Fibroblast of mammary gland (primary cell): Measurements from ENCODE around the gene ABCC5.

Experiments used
- DNase-seq: peaks from one replicate; pipeline ENCODE4 v3.0.0-alpha.2; 2010; ENCODE audit warnings: low read depth
- H3K4me3 ChIP-seq: 2 replicates; pipeline ENCODE4 v1.5.1; 2011; ENCODE audit warnings: low read depth, mild to moderate bottlenecking, low read length, moderate library complexity; ENCODE audit not compliant: control insufficient read depth
- TF ChIP-seq, protein P1 (sequence below): conservative IDR thresholded peaks from 2 replicates; pipeline ENCODE4 v1.5.1; 2011; ENCODE audit warnings: low read depth, low read length, inconsistent platforms; ENCODE audit not compliant: control insufficient read depth, insufficient read depth

Gene ABCC5

DNA sequence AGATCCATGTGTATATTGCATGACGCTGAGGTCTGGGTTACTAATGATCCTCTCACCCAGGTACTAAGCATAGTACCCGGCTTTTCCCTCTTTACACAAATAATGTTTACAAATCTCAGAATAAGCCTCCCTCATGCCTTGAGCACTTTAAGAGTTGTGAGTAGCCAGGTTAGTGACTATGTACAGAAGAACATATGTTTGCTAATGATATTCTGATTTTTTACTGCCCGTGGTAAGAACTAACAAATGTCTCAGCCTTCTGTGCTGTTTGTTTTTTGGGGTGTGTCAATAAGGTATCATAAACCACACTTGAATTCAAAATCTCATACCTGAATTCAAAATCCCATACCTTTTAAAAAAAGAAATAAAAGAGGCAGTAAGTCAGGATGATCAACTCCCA lies 59.5 kb downstream of the ABCC5 start:
- H3K4me3 ChIP-seq, result no peak overlapping the region
- DNase-seq, result no peak
- TF ChIP-seq, protein P1, sequence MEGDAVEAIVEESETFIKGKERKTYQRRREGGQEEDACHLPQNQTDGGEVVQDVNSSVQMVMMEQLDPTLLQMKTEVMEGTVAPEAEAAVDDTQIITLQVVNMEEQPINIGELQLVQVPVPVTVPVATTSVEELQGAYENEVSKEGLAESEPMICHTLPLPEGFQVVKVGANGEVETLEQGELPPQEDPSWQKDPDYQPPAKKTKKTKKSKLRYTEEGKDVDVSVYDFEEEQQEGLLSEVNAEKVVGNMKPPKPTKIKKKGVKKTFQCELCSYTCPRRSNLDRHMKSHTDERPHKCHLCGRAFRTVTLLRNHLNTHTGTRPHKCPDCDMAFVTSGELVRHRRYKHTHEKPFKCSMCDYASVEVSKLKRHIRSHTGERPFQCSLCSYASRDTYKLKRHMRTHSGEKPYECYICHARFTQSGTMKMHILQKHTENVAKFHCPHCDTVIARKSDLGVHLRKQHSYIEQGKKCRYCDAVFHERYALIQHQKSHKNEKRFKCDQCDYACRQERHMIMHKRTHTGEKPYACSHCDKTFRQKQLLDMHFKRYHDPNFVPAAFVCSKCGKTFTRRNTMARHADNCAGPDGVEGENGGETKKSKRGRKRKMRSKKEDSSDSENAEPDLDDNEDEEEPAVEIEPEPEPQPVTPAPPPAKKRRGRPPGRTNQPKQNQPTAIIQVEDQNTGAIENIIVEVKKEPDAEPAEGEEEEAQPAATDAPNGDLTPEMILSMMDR, result no peak

DNA sequence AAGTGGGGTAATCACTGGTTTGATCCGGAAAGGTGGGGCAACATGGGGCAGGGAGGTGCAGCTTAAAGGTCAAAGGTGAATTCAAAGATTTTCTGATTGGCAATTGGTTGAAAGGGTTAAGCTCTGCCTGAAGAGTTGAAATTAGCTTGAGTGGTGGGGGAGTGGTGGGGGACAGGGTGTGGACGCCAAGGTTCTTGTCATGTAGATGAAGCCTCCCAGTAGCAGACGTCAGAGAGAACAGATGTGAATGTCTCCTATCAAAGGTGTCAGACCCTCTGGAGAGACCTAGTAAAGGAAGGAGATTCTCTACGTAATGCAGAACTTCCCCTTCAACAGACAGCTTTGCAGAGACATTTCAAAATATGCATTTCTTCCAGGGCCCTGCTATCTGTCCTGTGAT lies 62.8 kb downstream of the ABCC5 start:
- TF ChIP-seq, protein P1, result no peak
- no peak for DNase-seq
- H3K4me3 ChIP-seq, result no peak overlapping the region

DNA sequence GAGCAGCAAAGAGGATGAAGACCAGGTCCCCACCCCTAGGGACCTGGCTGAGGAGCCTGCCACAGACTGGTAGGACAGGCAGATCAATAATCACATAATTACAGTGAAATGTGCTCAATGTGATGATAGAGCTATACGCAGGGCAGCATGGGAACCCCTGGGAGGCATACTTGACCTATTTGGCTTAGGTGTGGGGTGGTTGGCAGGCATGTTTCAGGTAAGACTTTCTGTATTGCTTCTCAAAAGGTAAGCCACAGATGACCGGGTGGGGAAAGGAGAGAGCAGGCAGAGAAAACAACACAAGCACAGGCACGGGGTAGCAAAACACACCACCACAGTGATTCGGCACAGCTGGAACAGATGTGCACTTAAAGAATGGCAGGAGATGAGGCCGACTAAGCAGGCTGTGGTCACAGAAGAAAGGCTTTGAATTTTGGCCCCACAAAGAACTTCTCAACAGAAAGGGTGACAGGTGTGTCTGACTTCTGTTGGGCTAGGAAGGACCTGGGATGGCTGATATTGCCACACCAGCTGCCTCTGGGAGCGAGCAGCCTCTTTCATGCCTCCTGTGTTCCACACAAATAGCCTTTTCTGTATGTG lies 64.1 kb downstream of the ABCC5 start:
- TF ChIP-seq, protein P1, result no peak

DNA sequence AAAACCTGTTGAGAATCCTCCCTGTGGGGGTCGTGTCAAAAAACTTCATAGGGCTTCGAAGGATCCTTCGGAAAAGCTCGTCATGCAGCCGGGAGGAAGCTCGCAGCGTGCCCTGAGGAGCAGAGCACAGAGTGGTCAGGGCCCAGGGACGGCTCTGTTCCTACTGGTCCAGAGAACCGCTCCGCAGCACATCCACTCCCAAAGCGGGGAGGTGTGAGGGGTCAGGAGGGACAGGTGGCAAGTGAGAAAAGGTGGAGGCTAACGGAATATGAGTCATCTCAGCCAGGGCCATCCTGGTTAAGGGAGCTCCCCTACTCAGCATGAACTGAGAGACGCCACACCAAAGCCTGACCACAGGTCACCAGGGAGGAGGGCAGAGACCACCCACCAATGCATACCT lies 66.2 kb downstream of the ABCC5 start:
- DNase-seq, result no peak
- H3K4me3 ChIP-seq, result no peak overlapping the region
- TF ChIP-seq, protein P1, result no peak

More for the DNA sequence above, 64.1 kb downstream of the ABCC5 start:
- no peak overlapping the region for H3K4me3 ChIP-seq
- no peak for DNase-seq

DNA sequence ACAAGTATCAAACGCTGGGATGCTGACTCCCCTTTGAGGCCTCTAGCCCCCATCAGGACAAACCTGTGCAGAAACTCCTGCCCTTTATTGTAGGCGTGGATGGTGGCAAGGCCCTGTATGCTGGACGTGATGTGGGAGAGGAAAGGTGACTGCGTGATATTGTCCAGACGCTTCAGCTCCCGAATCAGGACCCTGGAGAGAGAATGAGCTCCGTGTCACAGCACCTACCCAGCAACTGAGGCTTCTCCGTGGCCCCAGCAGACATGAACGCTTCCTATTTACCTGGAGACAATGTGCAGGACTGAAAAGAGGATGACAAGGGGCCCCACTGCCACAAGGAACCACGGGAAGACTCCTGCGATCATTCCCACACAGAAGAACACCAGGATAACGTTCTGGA lies 68.0 kb downstream of the ABCC5 start:
- TF ChIP-seq, protein P1, result no peak
- no peak overlapping the region for H3K4me3 ChIP-seq
- no peak for DNase-seq

DNA sequence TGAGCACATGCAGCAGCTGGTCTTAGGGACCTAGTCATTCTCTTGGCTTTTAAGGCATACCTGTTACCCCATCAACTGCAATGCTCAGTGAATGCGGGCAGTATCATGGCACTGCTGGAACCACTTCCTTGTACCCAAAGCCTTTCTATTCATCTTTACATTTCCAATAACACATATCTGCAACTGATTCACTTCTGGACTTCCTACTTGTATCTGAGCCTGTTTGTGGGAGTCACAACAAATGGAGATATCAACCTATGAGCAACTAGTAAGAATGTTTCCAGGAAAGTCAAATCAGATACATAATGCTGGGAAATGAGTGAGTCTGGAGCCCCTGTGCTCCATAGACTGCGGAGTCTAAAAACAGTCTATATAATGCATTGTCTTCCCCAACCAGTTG lies 71.6 kb downstream of the ABCC5 start:
- H3K4me3 ChIP-seq, result no peak overlapping the region
- TF ChIP-seq, protein P1, result no peak
- no peak for DNase-seq

DNA sequence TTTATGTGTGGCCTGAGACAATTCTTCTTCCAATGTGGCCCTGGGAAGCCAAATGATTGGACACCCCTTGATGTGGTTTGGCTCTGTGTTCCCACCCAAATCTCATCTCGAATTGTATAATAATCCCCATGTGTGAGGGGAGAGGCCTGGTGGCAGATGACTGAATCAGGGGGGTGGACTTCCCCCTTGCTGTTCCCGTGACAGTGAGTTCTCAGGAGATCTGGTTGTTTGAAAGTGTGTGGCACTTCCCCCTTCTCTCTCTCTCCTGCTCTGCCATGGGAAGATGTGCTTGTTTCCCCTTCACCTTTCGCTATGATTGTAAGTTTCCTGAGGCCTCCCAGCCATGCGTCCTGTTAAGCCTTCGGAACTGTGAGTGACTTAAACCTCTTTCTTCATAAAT lies 72.9 kb downstream of the ABCC5 start:
- H3K4me3 ChIP-seq, result no peak overlapping the region
- no peak for DNase-seq
- TF ChIP-seq, protein P1, result no peak
